Stimulated activated CD4-positive, alpha-beta T cell treated with anti-CD3 and anti-CD28 coated beads, Interleukin-12 subunit alpha, Interleukin-12 subunit beta, amount 100 ng/mL, for 4 hours (primary cell): Measurements from ENCODE around the gene FAM53A.
"Not testable (repeated sequence)": the region's sequence is repeated elsewhere in the genome, so short reads cannot be mapped to it uniquely, and the experiment has no call there.

Experiments used
- DNase-seq: peaks from one replicate; pipeline ENCODE4 v3.0.0-alpha.2; 2020

FAM53A gene

GRCh38 chr4:1684506-1685234, 557 bp upstream of the FAM53A start:
- DNase-seq: peak; percentile 98

- no peak for DNase-seq
These were observed 815 bp downstream of the FAM53A start for GRCh38 chr4:1683261-1683735.

GRCh38 chr4:1682860-1683259, 1.3 kb downstream of the FAM53A start:
- DNase-seq: no peak

GRCh38 chr4:1678244-1678643, 5.9 kb downstream of the FAM53A start:
- DNase-seq: no peak

GRCh38 chr4:1676605-1677525, 7.2 kb downstream of the FAM53A start:
- no peak for DNase-seq

GRCh38 chr4:1675802-1676137, 8.3 kb downstream of the FAM53A start:
- no peak for DNase-seq

GRCh38 chr4:1675136-1675801, 8.8 kb downstream of the FAM53A start:
- DNase-seq: no peak

- DNase-seq: no peak
These were observed 9.4 kb downstream of the FAM53A start for GRCh38 chr4:1674682-1675081.

GRCh38 chr4:1673671-1674070, 10.4 kb downstream of the FAM53A start:
- DNase-seq: no peak

GRCh38 chr4:1671011-1671410, 13.1 kb downstream of the FAM53A start:
- DNase-seq: not testable (repeated sequence)

- DNase-seq: no peak
These were observed 13.8 kb downstream of the FAM53A start for GRCh38 chr4:1670279-1670678.

- no peak for DNase-seq
These were observed 14.3 kb downstream of the FAM53A start for GRCh38 chr4:1669850-1670249.

- no peak for DNase-seq
These were observed 14.8 kb downstream of the FAM53A start for GRCh38 chr4:1669270-1669669.

- DNase-seq: no peak
These were observed 15.6 kb downstream of the FAM53A start for GRCh38 chr4:1668488-1668840.

- no peak for DNase-seq
These were observed 16.8 kb downstream of the FAM53A start for GRCh38 chr4:1667273-1667672.

GRCh38 chr4:1666391-1666790, 17.7 kb downstream of the FAM53A start:
- no peak for DNase-seq

- DNase-seq: no peak
These were observed 20.0 kb downstream of the FAM53A start for GRCh38 chr4:1664141-1664540.

- DNase-seq: no peak
These were observed 20.6 kb downstream of the FAM53A start for GRCh38 chr4:1663549-1663948.

- no peak for DNase-seq
These were observed 22.4 kb downstream of the FAM53A start for GRCh38 chr4:1661695-1662094.

GRCh38 chr4:1660948-1661677, 23.0 kb downstream of the FAM53A start:
- DNase-seq: no peak

GRCh38 chr4:1659104-1660043, 24.7 kb downstream of the FAM53A start:
- no peak for DNase-seq

- DNase-seq: no peak
These were observed 25.5 kb downstream of the FAM53A start for GRCh38 chr4:1658581-1658980.
